GM23338 (cell line): ENCODE results near the gene FTCD. TPM values are rescaled to one million over a fixed set of nuclear protein-coding genes. Genes with fewer than 3 reads are reported as not detected.

ENCODE experiments used
- ATAC-seq: fragments of 200-7000 bp; cut with Tn5 transposase; 3 replicates; pipeline ENCODE4 v1.9.1; 2020
- DNase-seq: peaks from one replicate; pipeline ENCODE4 v3.0.0-alpha.2; 2015; ENCODE audit warnings: low spot score
- H2AFZ ChIP-seq: fragments of 200-600 bp; sonication (generic); 2 replicates; pipeline ENCODE4 v1.8.0; 2016; ENCODE audit warnings: antibody characterized with exemption, mild to moderate bottlenecking, moderate library complexity
- H3F3A ChIP-seq: fragments of 200-600 bp; sonication (generic); replicated peaks from 2 replicates; pipeline ENCODE4 v1.8.0; 2017; ENCODE audit warnings: antibody characterized with exemption, mixed run types, low read depth
- H3K27ac ChIP-seq: fragments of 200-600 bp; sonication (generic); 2 replicates; pipeline ENCODE4 v1.6.1; 2016; ENCODE audit warnings: low read depth
- H3K27me3 ChIP-seq: fragments of 200-600 bp; sonication (generic); 2 replicates; pipeline ENCODE4 v1.8.0; 2016; ENCODE audit warnings: mild to moderate bottlenecking, mixed run types, moderate library complexity; ENCODE audit not compliant: insufficient read depth
- H3K36me3 ChIP-seq: fragments of 200-600 bp; sonication (generic); 2 replicates; pipeline ENCODE4 v1.8.0; 2016; ENCODE audit warnings: mild to moderate bottlenecking; ENCODE audit not compliant: insufficient read depth
- H3K4me1 ChIP-seq: fragments of 200-600 bp; sonication (generic); 2 replicates; pipeline ENCODE4 v1.8.0; 2016; ENCODE audit warnings: mild to moderate bottlenecking, moderate library complexity; ENCODE audit not compliant: insufficient read depth
- H3K4me2 ChIP-seq: fragments of 200-600 bp; sonication (generic); 2 replicates; pipeline ENCODE4 v1.7.1; 2017; ENCODE audit warnings: mixed run types
- H3K4me3 ChIP-seq: fragments of 200-600 bp; sonication (generic); 2 replicates; pipeline ENCODE4 v1.6.1; 2016; ENCODE audit warnings: mixed run types
- H3K79me2 ChIP-seq: fragments of 200-600 bp; sonication (generic); replicated peaks from 2 replicates; pipeline ENCODE4 v1.8.0; 2017; ENCODE audit warnings: mild to moderate bottlenecking; ENCODE audit not compliant: insufficient read depth
- H3K9me2 ChIP-seq: fragments of 200-600 bp; sonication (generic); 2 replicates; pipeline ENCODE4 v1.8.0; 2017; ENCODE audit not compliant: insufficient read depth
- H4K20me1 ChIP-seq: fragments of 200-600 bp; sonication (generic); replicated peaks from 2 replicates; pipeline ENCODE4 v1.8.0; 2017; ENCODE audit warnings: mild to moderate bottlenecking; ENCODE audit not compliant: insufficient read depth
- H3K27ac Mint-ChIP-seq: 2 replicates; pipeline ENCODE4 v1.8.0; 2020; ENCODE audit warnings: inconsistent platforms, mild to moderate bottlenecking, moderate library complexity, mixed read lengths
- H3K27me3 Mint-ChIP-seq: 3 replicates; pipeline ENCODE4 v1.8.0; 2022; ENCODE audit warnings: low read depth, mild to moderate bottlenecking, moderate library complexity, mixed read lengths, inconsistent platforms; ENCODE audit not compliant: insufficient read depth, poor library complexity
- H3K36me3 Mint-ChIP-seq: 3 replicates; pipeline ENCODE4 v1.8.0; 2021; ENCODE audit warnings: low read depth, mild to moderate bottlenecking, inconsistent platforms, moderate library complexity, mixed read lengths
- H3K4me1 Mint-ChIP-seq: 3 replicates; pipeline ENCODE4 v1.8.0; 2020; ENCODE audit warnings: mild to moderate bottlenecking, inconsistent platforms, mixed read lengths
- H3K4me3 Mint-ChIP-seq: 3 replicates; pipeline ENCODE4 v1.8.0; 2021; ENCODE audit warnings: moderate library complexity, mild to moderate bottlenecking, inconsistent platforms, mixed read lengths
- H3K9me3 Mint-ChIP-seq: 3 replicates; pipeline ENCODE4 v1.8.0; 2020; ENCODE audit warnings: moderate library complexity, mild to moderate bottlenecking, inconsistent platforms, mixed read lengths
- CREB1 ChIP-seq: fragments of 250-450 bp; sonication (Bioruptor Pico); IDR thresholded peaks from 2 replicates; pipeline ENCODE4 v1.5.0; 2020; ENCODE audit warnings: low read depth, mild to moderate bottlenecking, moderate library complexity
- ETS1 ChIP-seq: IDR thresholded peaks from 2 replicates; pipeline ENCODE4 v1.6.1; 2016; ENCODE audit warnings: antibody characterized with exemption
- EZH2phosphoT487 ChIP-seq: fragments of 200-600 bp; sonication (generic); IDR thresholded peaks from one replicate; pipeline ENCODE4 v1.8.1; 2018; ENCODE audit warnings: antibody characterized with exemption; ENCODE audit not compliant: unreplicated experiment
- STAT1 ChIP-seq: IDR thresholded peaks from one replicate; pipeline ENCODE4 v1.6.1; 2016; ENCODE audit warnings: antibody characterized with exemption; ENCODE audit not compliant: unreplicated experiment
- ZNF331 ChIP-seq: fragments of 250-450 bp; sonication (Bioruptor Pico); IDR thresholded peaks from 2 replicates; pipeline ENCODE4 v1.5.0; 2020; ENCODE audit warnings: low read depth, mild to moderate bottlenecking, moderate library complexity
- polyA plus RNA-seq: library from polyadenylated mRNA; unstranded; fragments of >200 nt; fragmentation: Nextera tagmentation; extraction: Ambion mirVana; gene quantifications from 2 replicates; pipeline ENCODE4 v1.2.1, GENCODE V29; 2016
- total RNA-seq: library from RNA; depleted of rRNA; stranded (reverse); fragments of >200 nt; shearing (Covaris generic); gene quantifications from 2 replicates; pipeline ENCODE4 v1.2.3, GENCODE V29; 2014
- TF ChIP-seq, protein P1 (sequence below): IDR thresholded peaks from one replicate; pipeline ENCODE4 v1.6.1; 2018; ENCODE audit warnings: antibody characterized with exemption; ENCODE audit not compliant: unreplicated experiment

FTCD gene
- total and polyA plus RNA-seq, 2 experiments from 2014 or later = 0.90 to 2.3 TPM

DNA sequence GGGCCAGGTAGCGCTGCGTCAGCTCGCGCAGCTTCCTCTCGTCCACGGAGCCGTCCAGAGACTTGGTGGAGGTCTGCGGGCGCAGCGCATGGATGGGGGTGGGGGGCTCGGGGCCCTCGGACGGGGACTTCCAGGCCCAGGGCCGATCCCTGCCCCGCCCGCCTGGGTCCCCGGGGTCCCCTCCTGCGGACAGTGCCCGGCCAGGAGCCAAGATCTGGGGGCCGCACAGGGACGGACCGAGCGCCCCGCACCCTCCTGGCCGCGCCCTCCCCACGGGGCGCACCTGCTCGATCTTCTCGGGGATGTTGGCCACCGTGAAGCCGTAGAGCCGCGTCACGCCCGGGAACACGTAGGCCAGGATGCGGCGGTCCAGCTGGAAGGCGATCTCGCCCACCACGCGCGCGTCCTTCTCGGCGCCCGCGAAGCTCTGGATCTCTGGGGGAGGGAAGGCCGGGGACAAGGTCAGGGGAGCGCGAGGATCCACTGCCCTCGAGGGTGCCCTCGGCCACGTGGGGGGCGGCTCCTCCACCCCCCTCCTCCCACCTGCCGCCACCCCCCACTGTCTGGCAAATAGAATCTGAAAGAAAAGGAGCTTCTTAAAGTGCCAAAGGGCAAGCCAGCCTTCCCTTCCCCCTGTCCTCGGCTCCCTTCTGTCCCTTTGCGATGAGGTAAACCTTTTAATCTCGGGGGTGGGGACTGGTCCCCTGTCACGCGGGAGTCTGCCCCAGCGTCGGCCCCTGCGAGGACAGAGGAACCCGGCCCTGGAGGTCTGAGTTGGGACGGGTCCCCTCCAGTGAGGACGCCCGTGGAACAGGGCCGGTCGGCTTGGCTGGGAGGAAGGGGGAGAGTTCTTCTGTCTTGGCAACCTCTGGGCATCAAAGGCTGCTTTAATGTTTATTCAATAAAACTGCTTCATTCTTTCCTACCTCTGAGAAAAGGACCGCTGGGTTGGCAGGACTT, 6.5 kb upstream of the FTCD start (continued):
- TF ChIP-seq, protein P1, sequence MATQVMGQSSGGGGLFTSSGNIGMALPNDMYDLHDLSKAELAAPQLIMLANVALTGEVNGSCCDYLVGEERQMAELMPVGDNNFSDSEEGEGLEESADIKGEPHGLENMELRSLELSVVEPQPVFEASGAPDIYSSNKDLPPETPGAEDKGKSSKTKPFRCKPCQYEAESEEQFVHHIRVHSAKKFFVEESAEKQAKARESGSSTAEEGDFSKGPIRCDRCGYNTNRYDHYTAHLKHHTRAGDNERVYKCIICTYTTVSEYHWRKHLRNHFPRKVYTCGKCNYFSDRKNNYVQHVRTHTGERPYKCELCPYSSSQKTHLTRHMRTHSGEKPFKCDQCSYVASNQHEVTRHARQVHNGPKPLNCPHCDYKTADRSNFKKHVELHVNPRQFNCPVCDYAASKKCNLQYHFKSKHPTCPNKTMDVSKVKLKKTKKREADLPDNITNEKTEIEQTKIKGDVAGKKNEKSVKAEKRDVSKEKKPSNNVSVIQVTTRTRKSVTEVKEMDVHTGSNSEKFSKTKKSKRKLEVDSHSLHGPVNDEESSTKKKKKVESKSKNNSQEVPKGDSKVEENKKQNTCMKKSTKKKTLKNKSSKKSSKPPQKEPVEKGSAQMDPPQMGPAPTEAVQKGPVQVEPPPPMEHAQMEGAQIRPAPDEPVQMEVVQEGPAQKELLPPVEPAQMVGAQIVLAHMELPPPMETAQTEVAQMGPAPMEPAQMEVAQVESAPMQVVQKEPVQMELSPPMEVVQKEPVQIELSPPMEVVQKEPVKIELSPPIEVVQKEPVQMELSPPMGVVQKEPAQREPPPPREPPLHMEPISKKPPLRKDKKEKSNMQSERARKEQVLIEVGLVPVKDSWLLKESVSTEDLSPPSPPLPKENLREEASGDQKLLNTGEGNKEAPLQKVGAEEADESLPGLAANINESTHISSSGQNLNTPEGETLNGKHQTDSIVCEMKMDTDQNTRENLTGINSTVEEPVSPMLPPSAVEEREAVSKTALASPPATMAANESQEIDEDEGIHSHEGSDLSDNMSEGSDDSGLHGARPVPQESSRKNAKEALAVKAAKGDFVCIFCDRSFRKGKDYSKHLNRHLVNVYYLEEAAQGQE = no peak
- TF ChIP-seq EZH2phosphoT487 (no peak), STAT1 (no peak), CREB1 (CRISPR knock-in tag) (no peak)

- DNase-seq (no peak), ATAC-seq (peak; percentile 21; the same call in 1 of the 3 replicates)
- no peak for TF ChIP-seq ZNF331 (CRISPR knock-in tag)
- TF ChIP-seq ETS1 = no peak
- no peak for TF ChIP-seq EZH2phosphoT487
- TF ChIP-seq, protein P1 = no peak
- H3K4me3 ChIP-seq = no peak overlapping the region
- Mint-ChIP-seq H3K4me1 (no peaks in the 10 kb centered on the region), H3K4me3 (no peak overlapping the region), H3K36me3 (peaks cover 50% of the 10 kb centered on the region), H3K27ac (no peak overlapping the region), H3K9me3 (peaks cover 20% of the 10 kb centered on the region), H3K27me3 (peaks cover 27% of the 10 kb centered on the region)
- H4K20me1 ChIP-seq = peaks cover 6% of the 10 kb centered on the region
- H3K36me3 ChIP-seq = no peaks in the 10 kb centered on the region
- no peaks in the 10 kb centered on the region for H3K4me1 ChIP-seq
- no peaks in the 10 kb centered on the region for H3K27me3 ChIP-seq
- no peak overlapping the region for H3K27ac ChIP-seq
- no peak overlapping the region for H3K4me2 ChIP-seq
- 0 out of 2 replicates have a peak, but pooled peaks cover 4% of the 10 kb centered on the region for H3F3A ChIP-seq
- no peak overlapping the region for H2AFZ ChIP-seq
- no peaks in the 10 kb centered on the region for H3K9me2 ChIP-seq
- H3K79me2 ChIP-seq = peaks cover 10% of the 10 kb centered on the region
These were observed 5.7 kb upstream of the FTCD start for GRCh38 chr21:46160907-46161632.
